ENCODE measurements around the gene CD302.
"Not testable (repeated sequence)": the region's sequence is repeated elsewhere in the genome, so short reads cannot be mapped to it uniquely, and the experiment has no call there.

CD302 gene

DNA sequence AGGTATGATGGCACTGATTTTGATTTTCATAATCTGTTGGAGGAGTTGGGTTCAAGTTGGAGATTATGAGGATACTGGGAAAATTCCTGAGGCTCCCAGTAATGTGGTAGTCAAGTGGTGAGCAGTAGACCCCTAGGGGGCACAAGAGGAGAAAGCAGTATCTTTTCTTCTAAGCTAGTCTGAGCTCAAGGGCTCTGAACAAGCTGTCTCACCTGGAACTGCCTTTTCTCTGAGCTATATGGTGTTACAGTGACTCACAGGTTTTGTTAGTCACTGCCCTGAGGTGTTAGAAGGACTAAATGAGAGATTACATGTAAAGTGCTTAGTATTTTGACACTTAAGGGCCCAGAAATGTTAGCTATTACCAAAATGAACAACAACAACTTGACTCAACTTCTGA lies 42.2 kb downstream of the CD302 start:
- no peak for FAIRE-seq
- DNase-seq (ENCODE audit: extremely low spot score, insufficient read length, low read depth): no peak

GRCh38 chr2:159755014-159755413 lies 43.0 kb downstream of the CD302 start:
- FAIRE-seq (no peak), DNase-seq (ENCODE audit: extremely low spot score, insufficient read length, low read depth) (no peak)

GRCh38 chr2:159753797-159754196 lies 44.2 kb downstream of the CD302 start:
- FAIRE-seq: no peak
- no peak for DNase-seq (ENCODE audit: extremely low spot score, insufficient read length, low read depth)

DNA sequence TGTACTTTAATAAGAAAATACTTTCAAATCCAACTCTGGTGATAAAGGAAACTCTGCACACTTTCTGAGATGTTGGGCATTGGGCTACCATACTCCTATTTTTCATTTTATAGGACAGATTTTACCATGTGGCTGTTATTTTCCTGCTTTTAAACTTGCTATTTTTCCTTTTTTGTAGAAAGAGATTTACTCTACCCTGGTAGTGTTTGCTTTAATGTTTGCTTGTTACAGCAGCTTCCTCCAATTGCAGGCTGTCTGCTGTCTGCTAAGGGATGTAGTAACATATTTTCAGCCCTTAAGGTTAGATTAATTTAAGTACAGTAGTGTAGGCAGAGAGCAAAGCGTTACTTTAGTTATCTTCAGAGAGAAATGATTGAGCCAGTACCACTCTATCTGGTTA lies 47.1 kb downstream of the CD302 start:
- FAIRE-seq (no peak), DNase-seq (ENCODE audit: extremely low spot score, insufficient read length, low read depth) (no peak)

- FAIRE-seq (no peak), DNase-seq (ENCODE audit: extremely low spot score, insufficient read length, low read depth) (no peak)
Observed at GRCh38 chr2:159748089-159748488, 49.9 kb downstream of the CD302 start.

DNA sequence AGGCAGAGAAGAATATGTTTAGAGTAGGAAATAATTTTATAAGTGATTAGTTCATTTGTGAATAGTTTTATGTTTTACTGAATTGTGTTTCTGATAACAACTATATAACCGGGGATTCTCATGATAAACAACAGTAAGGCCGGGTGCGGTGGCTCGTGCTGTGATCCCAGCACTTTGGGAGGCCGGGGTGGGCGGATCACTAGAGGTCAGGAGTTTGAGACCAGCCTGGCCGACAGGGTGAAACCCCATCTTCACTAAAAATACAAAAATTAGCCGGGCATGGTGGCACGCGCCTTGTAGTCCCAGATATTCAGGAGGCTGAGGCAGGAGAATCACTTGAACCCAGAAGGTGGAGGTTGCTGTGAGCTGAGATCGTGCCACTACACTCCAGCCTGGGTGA lies 52.8 kb downstream of the CD302 start:
- not testable (repeated sequence) for FAIRE-seq

DNA sequence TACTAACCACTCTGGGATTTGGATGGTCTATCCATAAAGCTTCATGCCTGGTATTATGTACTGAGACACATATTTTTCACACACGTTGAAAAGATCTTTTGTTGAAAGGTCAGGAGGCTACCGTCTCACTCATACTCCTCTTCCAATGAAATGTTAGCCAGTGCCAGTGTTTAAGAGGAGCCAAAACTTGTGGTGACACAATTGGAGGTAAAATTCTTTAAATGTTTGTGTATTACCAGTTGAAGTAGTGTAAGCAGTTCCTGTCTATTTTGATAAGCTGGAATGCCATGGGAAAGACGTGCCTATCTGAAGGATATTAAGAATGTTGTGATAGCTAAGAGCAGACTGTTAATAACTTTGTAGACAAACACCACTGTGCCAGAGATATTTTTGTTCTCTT lies 53.6 kb downstream of the CD302 start:
- DNase-seq (ENCODE audit: extremely low spot score, insufficient read length, low read depth) (no peak), FAIRE-seq (peak; percentile 44)

More for the DNA sequence above, 52.8 kb downstream of the CD302 start:
- not testable (repeated sequence) for DNase-seq (ENCODE audit: extremely low spot score, insufficient read length, low read depth)

GRCh38 chr2:159742846-159743245 lies 55.2 kb downstream of the CD302 start:
- no peak for FAIRE-seq
- no peak for DNase-seq (ENCODE audit: extremely low spot score, insufficient read length, low read depth)

DNA sequence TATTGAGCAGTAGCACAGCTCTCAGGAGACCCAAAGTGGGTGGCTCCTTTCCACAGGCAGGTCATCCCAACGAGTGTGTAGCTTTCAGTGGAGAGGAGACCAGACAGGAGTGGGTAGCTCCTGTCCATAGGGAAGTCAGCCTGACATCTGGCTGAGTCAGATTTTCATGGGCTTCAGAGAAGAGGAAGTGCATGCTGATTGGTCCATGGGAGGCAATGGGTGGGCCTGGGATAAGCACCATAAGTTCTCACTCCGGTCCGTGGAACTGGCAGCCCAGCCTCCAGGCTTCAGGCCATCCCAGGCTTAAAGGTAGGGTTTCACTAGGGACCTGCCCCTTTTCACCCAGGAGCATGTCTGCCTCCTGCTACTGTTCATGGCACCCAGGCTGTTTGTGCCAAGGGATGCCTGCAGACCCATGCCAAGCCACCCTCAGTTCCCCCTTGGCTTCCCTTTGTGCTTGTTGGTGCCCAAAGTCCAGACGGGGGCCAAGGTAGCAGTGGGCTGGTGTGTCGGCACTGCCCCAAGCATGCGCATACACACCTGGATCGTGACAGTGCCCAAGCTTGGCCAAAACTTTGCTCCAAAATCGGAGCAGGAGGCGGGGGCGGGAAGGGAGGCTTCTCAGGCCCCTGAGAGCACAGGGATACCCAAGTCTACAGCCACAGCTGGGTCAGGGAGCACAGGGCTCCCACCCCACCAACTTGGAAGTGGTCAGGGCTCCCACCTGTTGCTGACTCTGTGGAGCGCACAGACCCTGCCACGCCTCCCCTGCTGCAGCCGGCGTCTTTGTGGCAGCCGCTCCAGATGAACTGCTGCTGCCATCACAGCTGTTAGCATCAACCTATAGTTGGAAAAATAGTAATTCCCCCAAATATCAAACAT lies 59.3 kb downstream of the CD302 start:
- DNase-seq (ENCODE audit: extremely low spot score, insufficient read length, low read depth) (no peak), FAIRE-seq (no peak)

GRCh38 chr2:159737917-159738296 lies 60.1 kb downstream of the CD302 start:
- DNase-seq (ENCODE audit: extremely low spot score, insufficient read length, low read depth) (no peak), FAIRE-seq (no peak)

DNA sequence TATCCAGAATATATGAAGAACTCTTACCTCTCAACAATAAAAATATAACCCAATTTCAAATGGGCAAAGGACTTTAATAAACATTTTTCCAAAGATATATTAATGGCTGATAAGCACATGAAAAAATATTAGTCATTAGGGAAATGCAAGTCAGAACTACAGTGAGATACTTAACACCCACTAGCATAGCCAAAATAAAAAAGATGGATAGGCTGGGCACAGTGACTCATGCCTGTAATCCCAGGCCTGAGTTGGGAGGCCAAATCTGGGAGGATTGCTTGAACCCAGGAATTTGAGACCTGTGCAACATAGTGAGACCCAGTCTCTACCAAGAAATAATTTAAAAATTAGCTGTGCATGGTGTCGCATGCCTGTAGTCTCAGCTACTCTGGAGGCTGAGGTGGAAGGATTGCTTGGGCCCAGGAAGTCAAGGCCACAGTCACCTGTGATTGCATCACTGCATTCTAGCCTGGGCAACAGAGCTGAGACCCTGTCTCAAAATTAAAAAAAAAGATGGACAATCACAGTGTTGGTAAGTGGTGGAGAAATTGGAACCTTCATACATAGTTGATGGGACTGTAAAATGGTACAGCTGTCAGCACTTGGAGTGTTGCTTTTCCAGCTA lies 60.6 kb downstream of the CD302 start:
- DNase-seq (ENCODE audit: extremely low spot score, insufficient read length, low read depth) (no peak), FAIRE-seq (no peak)

DNA sequence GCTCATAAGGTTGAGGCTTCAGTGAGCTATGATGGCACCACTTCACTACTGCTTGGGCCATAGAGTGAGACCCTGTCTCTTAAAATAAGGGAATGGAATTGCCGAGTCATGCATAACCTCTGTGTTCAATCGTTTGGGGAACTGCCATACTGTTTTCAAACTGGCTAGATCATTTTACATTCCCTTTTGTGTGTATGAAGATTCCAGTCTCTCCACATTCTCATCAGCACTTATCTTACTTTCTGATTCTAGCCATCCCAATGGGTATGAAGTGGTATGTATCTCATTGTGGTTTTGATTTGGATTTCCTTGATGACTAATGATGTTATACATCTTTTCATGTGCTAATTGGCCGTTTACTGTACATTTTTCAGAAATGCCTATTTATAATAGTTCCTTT lies 62.0 kb downstream of the CD302 start:
- DNase-seq (ENCODE audit: extremely low spot score, insufficient read length, low read depth): no peak
- FAIRE-seq: no peak

DNA sequence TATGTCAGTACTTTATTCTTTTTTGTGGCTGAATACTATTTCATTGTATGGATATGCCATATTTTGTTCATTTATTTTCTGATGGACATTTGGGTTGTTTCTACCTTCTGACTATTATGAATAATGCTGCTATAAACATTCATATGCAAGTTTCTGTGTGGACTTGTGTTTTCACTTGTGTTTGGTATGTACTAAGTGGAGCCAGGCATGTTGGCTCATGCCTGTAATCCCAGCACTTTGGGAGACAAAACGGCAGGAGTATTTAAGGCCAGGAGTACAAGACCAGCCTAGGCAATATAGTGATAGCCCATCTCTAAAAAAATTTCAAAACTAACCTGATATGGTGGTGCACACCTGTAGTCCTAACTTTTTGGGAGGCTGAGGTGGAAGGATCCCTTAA lies 62.4 kb downstream of the CD302 start:
- FAIRE-seq: no peak
- DNase-seq (ENCODE audit: extremely low spot score, insufficient read length, low read depth): no peak

- FAIRE-seq: no peak
Observed at GRCh38 chr2:159728629-159729028, 69.4 kb downstream of the CD302 start.

DNA sequence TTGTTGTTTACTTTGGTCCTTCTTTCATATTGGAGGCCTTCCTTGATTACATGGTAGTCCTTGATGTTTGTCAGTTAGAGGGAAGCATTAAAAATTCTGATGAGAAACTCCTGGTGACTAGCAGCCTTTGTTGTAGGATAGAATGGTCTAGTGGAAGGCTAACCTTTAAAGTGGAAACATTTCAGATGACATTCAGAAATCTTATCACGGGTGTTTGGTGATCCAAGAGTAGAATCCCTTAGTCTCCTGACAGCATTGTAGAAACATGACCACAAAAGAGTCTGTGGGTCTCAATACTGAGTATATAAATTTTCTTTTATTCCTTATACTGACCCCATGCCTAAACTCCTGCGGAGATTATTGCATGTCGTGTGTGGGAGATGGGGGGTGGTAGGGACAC lies 72.3 kb downstream of the CD302 start:
- DNase-seq (ENCODE audit: extremely low spot score, insufficient read length, low read depth) (no peak), FAIRE-seq (no peak)

More at GRCh38 chr2:159728629-159729028, 69.4 kb downstream of the CD302 start:
- DNase-seq (ENCODE audit: extremely low spot score, insufficient read length, low read depth): no peak

GRCh38 chr2:159724795-159725572 lies 73.0 kb downstream of the CD302 start:
- not testable (repeated sequence) for DNase-seq (ENCODE audit: extremely low spot score, insufficient read length, low read depth); FAIRE-seq

DNA sequence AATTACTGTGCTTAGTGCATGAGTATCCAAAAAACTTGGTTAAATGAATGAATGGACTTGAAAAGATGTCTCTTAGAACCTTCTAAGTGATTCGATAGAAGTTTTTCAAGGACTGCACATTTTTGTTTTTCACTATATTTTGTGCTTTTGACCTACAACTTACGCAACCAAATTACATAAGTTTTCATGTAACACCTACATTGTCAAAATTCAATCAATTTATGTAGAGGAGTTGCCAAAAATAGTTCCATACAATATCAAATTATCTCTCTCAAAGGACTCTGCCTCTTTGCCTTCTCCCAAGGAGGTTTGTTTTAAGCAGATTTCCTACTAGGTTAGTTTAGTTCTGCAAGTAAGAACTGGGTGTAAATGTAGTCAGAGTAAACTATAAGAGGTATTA lies 75.4 kb downstream of the CD302 start:
- no peak for FAIRE-seq

DNA sequence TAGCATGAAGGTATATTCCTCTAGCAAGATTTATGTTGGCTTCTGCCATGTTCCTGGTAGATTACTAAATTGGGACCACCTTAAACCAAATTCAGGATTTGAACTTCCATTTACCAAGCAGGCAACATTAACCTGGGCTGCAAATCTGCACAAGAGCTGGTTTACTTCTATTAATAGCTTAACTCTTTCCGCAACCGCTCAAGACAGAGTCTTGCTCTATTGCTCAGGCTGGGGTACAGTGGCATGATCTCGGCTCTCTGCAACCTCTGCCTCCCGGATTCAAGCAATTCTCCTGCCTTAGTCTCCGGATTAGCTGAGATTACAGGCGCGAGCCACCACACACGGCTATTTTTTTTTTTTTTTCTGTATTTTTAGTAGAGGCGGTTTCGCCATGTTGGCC lies 77.3 kb downstream of the CD302 start:
- no peak for DNase-seq (ENCODE audit: extremely low spot score, insufficient read length, low read depth)
- no peak for FAIRE-seq

More for the DNA sequence above, 75.4 kb downstream of the CD302 start:
- DNase-seq (ENCODE audit: extremely low spot score, insufficient read length, low read depth): no peak

All from GM18507 (cell line).